Measurements from ENCODE around the gene LONRF3. TPM values are rescaled to one million over a fixed set of nuclear protein-coding genes. Genes with fewer than 3 reads are reported as not detected.

The LONRF3 gene
- total RNA-seq, 1 donor from 2014 or later = 0.39 TPM

GRCh38 chrX:119045884-119046283 lies 71.5 kb downstream of the LONRF3 start:
- Histone ChIP-seq H3K4me2 (no peak overlapping the region), H4K20me1 (ENCODE audit: low read depth) (no peaks in the 10 kb centered on the region), H3K27me3 (no peaks in the 10 kb centered on the region), H3K9ac (no peak overlapping the region), H3K79me2 (ENCODE audit: low read depth) (no peaks in the 10 kb centered on the region), H3K4me3 (no peak overlapping the region), H3F3A (ENCODE audit: low read depth) (no peaks in the 10 kb centered on the region), H3K9me3 (ENCODE audit: low read depth) (no peaks in the 10 kb centered on the region), H3K36me3 (no peaks in the 10 kb centered on the region), H3K27ac (no peak overlapping the region), H3K4me1 (no peaks in the 10 kb centered on the region), H2AFZ (replicated peaks) (no peak overlapping the region)
- H3K27me3 Mint-ChIP-seq (ENCODE audit: insufficient read depth, low read depth) = peaks cover 6% of the 10 kb centered on the region
- H3K9me3 Mint-ChIP-seq = peaks cover 8% of the 10 kb centered on the region
- H3K4me1 Mint-ChIP-seq = peaks cover 6% of the 10 kb centered on the region
- no peak for DNase-seq (ENCODE audit: low spot score)
- H3K4me3 Mint-ChIP-seq = no peak overlapping the region
- no peak overlapping the region for H3K27ac Mint-ChIP-seq
- TF ChIP-seq EZH2phosphoT487 (IDR thresholded peaks at IDR 0.05) = no peak
- TF ChIP-seq CTCF (IDR thresholded peaks at IDR 0.05) = no peak
- no peak for TF ChIP-seq EZH2 (IDR thresholded peaks at IDR 0.05)
- H3K36me3 Mint-ChIP-seq = no peaks in the 10 kb centered on the region

GRCh38 chrX:119055687-119056086 lies 81.3 kb downstream of the LONRF3 start:
- peak; percentile 18 for DNase-seq (ENCODE audit: low spot score)
- no peak for TF ChIP-seq CTCF (IDR thresholded peaks at IDR 0.05)
- TF ChIP-seq EZH2phosphoT487 (IDR thresholded peaks at IDR 0.05) = no peak
- no peak for TF ChIP-seq EZH2 (IDR thresholded peaks at IDR 0.05)
- H3K36me3 ChIP-seq = no peaks in the 10 kb centered on the region
- Mint-ChIP-seq H3K9me3 (peaks cover 3% of the 10 kb centered on the region), H3K4me3 (no peak overlapping the region), H3K36me3 (no peaks in the 10 kb centered on the region), H3K27ac (no peak overlapping the region), H3K4me1 (no peaks in the 10 kb centered on the region), H3K27me3 (ENCODE audit: insufficient read depth, low read depth) (peaks cover 6% of the 10 kb centered on the region)
- H2AFZ ChIP-seq (replicated peaks) = no peak overlapping the region
- peaks cover 8% of the 10 kb centered on the region for H3K4me1 ChIP-seq
- no peak overlapping the region for H3K9ac ChIP-seq
- H4K20me1 ChIP-seq (ENCODE audit: low read depth) = no peaks in the 10 kb centered on the region
- H3K27ac ChIP-seq = no peak overlapping the region
- no peaks in the 10 kb centered on the region for H3K79me2 ChIP-seq (ENCODE audit: low read depth)
- H3K4me2 ChIP-seq = peak overlapping the region; percentile 13
- no peak overlapping the region for H3K4me3 ChIP-seq
- no peaks in the 10 kb centered on the region for H3K27me3 ChIP-seq
- H3F3A ChIP-seq (ENCODE audit: low read depth) = no peaks in the 10 kb centered on the region
- no peaks in the 10 kb centered on the region for H3K9me3 ChIP-seq (ENCODE audit: low read depth)

GRCh38 chrX:119062750-119063374 lies 88.4 kb downstream of the LONRF3 start:
- Histone ChIP-seq H3K9me3 (ENCODE audit: low read depth) (no peaks in the 10 kb centered on the region), H4K20me1 (ENCODE audit: low read depth) (no peaks in the 10 kb centered on the region), H3K27ac (no peak overlapping the region), H3K4me3 (no peak overlapping the region), H3K36me3 (no peaks in the 10 kb centered on the region), H3K4me1 (no peaks in the 10 kb centered on the region), H2AFZ (replicated peaks) (no peak overlapping the region), H3K4me2 (no peak overlapping the region), H3K27me3 (no peaks in the 10 kb centered on the region), H3K79me2 (ENCODE audit: low read depth) (no peaks in the 10 kb centered on the region), H3F3A (ENCODE audit: low read depth) (no peaks in the 10 kb centered on the region), H3K9ac (no peak overlapping the region)
- no peak overlapping the region for H3K27ac Mint-ChIP-seq
- peaks cover 4% of the 10 kb centered on the region for H3K4me1 Mint-ChIP-seq
- peak; percentile 13 for DNase-seq (ENCODE audit: low spot score)
- H3K9me3 Mint-ChIP-seq = no peaks in the 10 kb centered on the region
- no peak for TF ChIP-seq EZH2phosphoT487 (IDR thresholded peaks at IDR 0.05)
- no peak for TF ChIP-seq CTCF (IDR thresholded peaks at IDR 0.05)
- no peak for TF ChIP-seq EZH2 (IDR thresholded peaks at IDR 0.05)
- no peak overlapping the region for H3K4me3 Mint-ChIP-seq
- H3K27me3 Mint-ChIP-seq (ENCODE audit: insufficient read depth, low read depth) = no peaks in the 10 kb centered on the region
- H3K36me3 Mint-ChIP-seq = no peaks in the 10 kb centered on the region
